Stimulated activated CD4-positive, alpha-beta T cell treated with anti-CD3 and anti-CD28 coated beads, Interleukin-4, amount 100 ng/mL, for 1 hour (primary cell): Measurements from ENCODE around the gene PRSS2.

Experiments used
- DNase-seq: peaks from one replicate; pipeline ENCODE4 v3.0.0-alpha.2; 2020

The PRSS2 gene

DNA sequence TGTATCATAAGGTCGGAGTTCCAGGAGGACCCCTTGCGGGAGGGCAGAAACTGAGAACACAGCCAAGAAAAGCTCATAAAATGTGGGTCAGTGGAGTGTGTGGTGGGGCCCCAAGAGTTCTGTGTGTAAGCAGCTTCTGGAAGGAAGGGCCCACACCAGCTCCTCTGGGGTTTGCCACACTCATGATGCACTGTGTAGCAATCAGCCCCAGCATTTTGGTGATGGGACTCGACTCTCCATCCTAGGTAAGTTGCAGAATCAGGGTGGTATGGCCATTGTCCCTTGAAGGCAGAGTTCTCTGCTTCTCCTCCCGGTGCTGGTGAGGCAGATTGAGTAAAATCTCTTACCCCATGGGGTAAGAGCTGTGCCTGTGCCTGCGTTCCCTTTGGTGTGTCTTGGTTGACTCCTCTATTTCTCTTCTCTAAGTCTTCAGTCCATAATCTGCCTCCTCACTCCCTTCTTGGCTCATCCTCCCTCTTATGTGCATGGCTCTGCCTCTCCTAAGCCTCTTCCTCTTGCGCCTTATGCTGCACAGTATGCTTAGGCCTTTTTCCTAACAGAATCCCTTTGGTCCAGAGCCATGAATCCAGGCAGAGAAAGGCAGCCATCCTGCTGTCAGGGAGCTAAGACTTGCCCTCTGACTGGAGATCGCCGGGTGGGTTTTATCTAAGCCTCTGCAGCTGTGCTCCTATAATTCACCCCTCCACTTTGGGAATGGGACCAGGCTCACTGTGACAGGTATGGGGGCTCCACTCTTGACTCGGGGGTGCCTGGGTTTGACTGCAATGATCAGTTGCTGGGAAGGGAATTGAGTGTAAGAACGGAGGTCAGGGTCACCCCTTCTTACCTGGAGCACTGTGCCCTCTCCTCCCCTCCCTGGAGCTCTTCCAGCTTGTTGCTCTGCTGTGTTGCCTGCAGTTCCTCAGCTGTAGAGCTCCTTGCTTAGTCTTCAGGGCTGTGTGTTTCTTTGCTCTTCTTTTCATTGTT lies 17.8 kb downstream of the PRSS2 start:
- DNase-seq: no peak

DNA sequence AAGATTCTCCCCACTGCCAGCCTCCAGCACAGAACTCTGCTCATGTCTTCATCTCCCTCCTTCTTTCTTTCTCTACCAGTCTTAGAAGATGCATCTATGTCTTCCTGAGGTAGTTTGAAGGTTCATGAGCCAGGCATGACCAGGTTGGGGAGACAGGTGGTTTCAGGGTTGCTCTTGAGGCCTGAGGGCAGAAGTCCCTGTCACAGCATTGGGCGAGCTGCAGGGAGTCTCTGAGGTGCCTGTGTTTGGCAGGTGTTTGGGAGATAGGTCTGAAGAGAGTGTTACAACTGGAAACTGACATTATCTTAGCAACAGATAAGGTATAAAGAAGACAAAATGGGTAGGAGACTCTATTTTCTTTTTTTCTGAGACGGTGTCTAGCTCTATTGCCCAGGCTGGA lies 18.7 kb downstream of the PRSS2 start:
- DNase-seq: no peak

DNA sequence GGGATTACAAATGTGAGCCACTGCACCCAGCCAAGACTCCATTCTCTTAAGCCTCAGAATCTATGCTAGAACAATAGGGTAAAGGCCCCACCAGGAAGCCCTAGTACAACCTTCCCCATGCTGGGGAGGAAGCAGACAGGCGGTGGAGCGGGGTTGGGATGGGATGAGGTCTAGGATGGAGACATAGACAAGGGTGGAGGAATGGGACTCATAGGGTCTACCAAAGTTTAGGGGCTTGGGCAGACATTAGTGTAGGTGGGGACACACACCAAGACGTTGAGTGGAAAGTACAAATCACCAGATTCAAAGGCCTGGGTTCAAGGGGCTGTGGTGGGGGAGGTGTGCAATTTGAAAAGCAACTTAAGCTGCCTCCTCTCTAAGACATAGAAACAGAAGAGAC lies 19.3 kb downstream of the PRSS2 start:
- no peak for DNase-seq

GRCh38 chr7:142790555-142790954 lies 19.8 kb downstream of the PRSS2 start:
- no peak for DNase-seq

DNA sequence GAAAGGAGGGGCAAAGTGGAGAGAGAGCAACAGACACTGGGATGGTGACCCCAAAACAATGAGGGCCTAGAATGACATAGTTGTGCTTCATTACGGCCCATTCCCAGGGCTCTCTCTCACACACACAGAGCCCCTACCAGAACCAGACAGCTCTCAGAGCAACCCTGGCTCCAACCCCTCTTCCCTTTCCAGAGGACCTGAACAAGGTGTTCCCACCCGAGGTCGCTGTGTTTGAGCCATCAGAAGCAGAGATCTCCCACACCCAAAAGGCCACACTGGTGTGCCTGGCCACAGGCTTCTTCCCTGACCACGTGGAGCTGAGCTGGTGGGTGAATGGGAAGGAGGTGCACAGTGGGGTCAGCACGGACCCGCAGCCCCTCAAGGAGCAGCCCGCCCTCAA lies 20.7 kb downstream of the PRSS2 start:
- no peak for DNase-seq

GRCh38 chr7:142792129-142792528 lies 21.4 kb downstream of the PRSS2 start:
- DNase-seq: no peak

DNA sequence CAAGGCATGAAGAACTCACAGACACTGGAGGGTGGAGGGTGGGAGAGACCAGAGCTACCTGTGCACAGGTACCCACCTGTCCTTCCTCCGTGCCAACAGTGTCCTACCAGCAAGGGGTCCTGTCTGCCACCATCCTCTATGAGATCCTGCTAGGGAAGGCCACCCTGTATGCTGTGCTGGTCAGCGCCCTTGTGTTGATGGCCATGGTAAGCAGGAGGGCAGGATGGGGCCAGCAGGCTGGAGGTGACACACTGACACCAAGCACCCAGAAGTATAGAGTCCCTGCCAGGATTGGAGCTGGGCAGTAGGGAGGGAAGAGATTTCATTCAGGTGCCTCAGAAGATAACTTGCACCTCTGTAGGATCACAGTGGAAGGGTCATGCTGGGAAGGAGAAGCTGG lies 21.8 kb downstream of the PRSS2 start:
- DNase-seq: no peak

- DNase-seq: no peak
Measured at GRCh38 chr7:142793156-142793555, 22.4 kb downstream of the PRSS2 start.

DNA sequence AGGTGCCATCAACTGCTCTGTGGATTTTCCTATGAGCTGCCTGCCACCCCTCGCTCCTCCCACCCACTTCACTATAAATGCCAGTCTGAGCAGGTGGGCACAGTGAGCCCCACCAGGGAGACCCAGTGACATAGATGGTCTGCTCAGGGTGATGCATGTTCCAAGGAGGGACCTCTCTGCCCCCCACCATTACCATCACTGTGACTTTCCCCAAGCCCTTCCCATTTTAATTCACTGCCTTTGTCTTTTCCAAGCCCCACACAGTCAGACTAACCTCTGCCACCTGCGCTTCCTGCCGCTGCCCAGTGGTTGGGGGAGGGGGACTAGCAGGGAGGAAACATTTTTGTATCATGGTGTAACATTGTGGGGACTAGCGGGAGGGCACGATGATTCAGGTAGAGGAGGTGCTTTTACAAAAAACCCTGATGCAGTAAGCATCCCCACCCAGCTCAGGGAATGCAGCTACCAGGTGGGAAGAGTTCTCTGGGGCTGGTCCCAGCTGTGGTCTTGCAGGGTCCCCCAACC lies 24.6 kb downstream of the PRSS2 start:
- peak; percentile 67 for DNase-seq

GRCh38 chr7:142796001-142796500 lies 25.3 kb downstream of the PRSS2 start:
- DNase-seq: no peak

DNA sequence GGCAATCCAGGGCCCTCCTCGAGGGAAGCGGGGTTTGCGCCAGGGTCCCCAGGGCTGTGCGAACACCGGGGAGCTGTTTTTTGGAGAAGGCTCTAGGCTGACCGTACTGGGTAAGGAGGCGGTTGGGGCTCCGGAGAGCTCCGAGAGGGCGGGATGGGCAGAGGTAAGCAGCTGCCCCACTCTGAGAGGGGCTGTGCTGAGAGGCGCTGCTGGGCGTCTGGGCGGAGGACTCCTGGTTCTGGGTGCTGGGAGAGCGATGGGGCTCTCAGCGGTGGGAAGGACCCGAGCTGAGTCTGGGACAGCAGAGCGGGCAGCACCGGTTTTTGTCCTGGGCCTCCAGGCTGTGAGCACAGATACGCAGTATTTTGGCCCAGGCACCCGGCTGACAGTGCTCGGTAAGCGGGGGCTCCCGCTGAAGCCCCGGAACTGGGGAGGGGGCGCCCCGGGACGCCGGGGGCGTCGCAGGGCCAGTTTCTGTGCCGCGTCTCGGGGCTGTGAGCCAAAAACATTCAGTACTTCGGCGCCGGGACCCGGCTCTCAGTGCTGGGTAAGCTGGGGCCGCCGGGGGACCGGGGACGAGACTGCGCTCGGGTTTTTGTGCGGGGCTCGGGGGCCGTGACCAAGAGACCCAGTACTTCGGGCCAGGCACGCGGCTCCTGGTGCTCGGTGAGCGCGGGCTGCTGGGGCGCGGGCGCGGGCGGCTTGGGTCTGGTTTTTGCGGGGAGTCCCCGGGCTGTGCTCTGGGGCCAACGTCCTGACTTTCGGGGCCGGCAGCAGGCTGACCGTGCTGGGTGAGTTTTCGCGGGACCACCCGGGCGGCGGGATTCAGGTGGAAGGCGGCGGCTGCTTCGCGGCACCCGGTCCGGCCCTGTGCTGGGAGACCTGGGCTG lies 26.0 kb downstream of the PRSS2 start:
- DNase-seq: no peak

- peak; percentile 49 for DNase-seq
Measured at GRCh38 chr7:142797391-142798377, 26.9 kb downstream of the PRSS2 start.

DNA sequence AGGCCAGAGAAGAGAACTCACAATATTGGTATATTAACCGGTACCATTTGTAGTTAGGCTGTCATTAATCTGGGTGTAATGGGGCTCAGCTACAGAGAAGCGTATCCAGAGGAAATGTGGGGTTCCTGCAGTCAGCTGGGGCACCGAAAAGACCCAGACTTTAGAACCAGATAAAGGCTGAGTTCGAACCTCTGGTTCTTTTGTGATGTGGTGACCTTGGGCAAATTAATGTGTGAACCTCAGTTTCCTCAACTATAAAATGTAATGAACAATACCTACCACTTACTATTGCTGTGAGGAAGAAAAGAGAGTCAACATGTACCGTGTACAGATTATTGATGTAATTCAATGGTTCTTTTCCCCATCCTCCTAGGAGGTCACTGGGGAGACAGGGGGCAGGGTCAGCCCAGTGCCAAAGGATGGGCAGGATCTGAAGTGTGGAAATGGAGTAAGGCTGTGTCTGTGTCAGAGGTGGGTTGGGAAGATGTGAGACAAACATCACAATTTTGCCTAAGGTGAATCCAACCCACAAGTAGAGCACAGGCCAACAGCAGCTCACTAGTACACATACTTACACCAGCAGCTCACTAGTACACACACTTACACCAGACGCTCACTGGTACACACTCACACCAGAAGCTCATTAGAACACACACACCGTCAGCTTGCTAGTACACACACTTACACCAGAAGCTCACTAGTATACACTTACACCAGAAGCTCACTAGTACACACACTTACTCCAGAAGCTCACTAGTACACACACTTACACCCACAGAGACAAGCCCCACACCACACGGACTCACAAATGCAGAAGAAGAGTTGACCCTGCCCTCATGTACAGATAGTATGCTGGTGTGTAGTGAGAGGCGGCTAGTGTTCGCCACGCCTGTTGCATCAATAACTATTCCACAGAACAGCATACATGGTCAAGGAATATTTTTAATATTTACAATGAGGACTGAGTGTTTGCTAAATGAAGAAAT lies 28.0 kb downstream of the PRSS2 start:
- no peak for DNase-seq

DNA sequence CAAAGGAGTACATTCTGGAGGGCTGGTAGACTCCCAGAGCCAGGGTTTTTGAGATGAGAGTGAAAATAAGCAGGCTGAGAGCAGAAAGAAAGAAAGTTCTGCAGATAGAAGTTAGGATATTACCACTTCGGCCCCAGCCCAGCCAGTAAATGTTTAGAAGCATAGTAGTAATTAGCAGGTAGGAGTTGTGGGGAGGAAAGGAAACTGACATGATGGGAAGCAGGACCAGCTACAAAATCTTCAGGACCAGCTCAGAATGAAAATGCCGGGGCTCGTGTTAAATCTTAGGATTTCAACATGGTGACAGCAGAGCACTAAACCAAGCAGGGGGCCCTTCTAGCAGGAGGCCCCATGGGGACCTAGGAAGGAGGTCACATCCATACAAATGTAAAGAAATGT lies 28.7 kb downstream of the PRSS2 start:
- DNase-seq: no peak

DNA sequence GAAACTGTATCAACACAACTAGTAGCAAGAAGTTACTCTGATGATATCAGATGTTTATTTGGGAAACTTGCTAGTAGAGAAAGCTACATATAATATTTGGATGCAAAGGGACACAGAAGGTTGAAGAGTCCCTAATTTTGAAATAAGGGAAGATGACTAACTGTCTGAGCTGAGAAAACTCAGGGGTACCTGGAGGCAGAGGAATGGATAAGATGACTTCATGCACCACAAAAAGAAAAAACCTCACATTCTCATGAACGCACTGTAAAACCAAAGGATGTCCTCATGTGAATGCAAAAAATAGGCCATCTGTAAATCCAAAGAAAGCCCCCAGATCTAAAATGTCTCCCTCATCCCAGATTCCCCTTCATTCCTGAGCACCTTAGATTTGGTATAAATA lies 29.3 kb downstream of the PRSS2 start:
- no peak for DNase-seq

DNA sequence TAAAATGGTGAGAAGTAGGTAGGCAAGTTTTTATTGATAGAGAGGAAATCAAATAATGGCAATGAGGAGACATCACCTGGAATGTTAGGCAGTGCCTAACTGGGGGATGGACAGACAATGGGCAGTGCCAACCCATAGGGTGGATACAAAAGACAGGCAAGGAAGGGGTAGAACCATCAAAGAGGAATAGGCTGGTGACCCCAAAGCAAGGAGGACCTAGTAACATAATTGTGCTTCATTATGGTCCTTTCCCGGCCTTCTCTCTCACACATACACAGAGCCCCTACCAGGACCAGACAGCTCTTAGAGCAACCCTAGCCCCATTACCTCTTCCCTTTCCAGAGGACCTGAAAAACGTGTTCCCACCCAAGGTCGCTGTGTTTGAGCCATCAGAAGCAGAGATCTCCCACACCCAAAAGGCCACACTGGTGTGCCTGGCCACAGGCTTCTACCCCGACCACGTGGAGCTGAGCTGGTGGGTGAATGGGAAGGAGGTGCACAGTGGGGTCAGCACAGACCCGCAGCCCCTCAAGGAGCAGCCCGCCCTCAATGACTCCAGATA lies 30.0 kb downstream of the PRSS2 start:
- DNase-seq: no peak

DNA sequence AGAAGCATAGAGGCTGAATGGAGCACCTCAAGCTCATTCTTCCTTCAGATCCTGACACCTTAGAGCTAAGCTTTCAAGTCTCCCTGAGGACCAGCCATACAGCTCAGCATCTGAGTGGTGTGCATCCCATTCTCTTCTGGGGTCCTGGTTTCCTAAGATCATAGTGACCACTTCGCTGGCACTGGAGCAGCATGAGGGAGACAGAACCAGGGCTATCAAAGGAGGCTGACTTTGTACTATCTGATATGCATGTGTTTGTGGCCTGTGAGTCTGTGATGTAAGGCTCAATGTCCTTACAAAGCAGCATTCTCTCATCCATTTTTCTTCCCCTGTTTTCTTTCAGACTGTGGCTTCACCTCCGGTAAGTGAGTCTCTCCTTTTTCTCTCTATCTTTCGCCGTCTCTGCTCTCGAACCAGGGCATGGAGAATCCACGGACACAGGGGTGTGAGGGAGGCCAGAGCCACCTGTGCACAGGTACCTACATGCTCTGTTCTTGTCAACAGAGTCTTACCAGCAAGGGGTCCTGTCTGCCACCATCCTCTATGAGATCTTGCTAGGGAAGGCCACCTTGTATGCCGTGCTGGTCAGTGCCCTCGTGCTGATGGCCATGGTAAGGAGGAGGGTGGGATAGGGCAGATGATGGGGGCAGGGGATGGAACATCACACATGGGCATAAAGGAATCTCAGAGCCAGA lies 31.0 kb downstream of the PRSS2 start:
- no peak for DNase-seq

- DNase-seq: no peak
Measured at GRCh38 chr7:142802301-142802700, 31.5 kb downstream of the PRSS2 start.

DNA sequence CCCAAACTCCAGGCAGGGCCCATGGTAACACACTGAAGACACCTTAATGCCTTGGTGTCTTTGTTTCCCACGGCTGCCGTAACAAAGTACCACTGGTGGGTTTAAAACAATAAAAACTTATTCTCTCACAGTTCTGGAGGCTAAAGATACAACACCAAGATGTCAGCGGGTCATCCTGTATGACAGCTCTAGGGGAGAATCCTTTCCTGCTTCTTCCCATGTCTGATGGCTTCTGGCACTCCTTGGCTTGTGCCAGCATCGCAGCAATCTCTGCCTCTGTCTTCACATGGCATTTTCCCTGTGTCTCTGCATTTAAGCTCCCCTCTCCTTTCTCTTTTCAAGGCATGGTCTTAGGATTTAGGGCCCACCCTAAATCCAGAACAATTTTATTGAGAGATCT lies 33.1 kb downstream of the PRSS2 start:
- DNase-seq: no peak

DNA sequence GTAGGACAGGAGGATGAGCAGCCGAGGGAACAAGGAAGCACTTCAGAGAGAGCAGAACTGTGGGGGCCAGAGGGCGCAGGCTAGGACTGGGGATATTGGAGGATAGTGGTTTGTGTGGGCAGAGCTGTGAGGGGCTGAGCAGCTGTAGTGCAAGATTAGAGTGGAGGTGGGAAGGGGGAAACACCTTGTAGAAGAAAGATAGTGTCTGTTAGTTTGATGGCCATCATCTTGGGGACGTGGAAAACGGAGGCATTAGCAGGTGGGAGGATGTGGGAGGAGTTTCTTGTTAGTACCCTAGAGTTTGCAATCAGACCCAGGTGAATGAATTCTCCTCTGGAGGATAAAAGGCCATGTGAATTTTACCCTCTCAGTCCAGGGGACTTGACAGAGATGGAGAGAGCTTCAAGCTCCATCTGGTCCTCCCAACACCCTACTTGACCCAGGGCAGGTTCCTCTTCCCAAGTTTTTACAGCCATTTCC lies 34.0 kb downstream of the PRSS2 start:
- no peak for DNase-seq
